Peyer's patch (tissue), 4 donors: Measurements from ENCODE around the gene HMGCS1. TPM values are rescaled to one million over a fixed set of nuclear protein-coding genes. Genes with fewer than 3 reads are reported as not detected.

Source experiments
- DNase-seq, 3 donors: peaks; one replicate each; pipeline ENCODE4 v3.0.0-alpha.2; 2017 to 2019
- H3K27ac ChIP-seq, 4 donors: fragments of 200-600 bp; sonication (generic); one replicate each; pipeline ENCODE4 v1.5.1; 2016 to 2019
- H3K27me3 ChIP-seq, 2 donors: fragments of 200-600 bp; sonication (generic); one replicate each; pipeline ENCODE4 v1.5.1; 2019
- H3K36me3 ChIP-seq, 3 donors: fragments of 200-600 bp; sonication (generic); one replicate each; pipeline ENCODE4 v1.5.1; 2016 to 2019
- H3K4me1 ChIP-seq, 4 donors: fragments of 200-600 bp; sonication (generic); one replicate each; pipeline ENCODE4 v1.5.1; 2016 to 2019
- H3K4me3 ChIP-seq, 4 donors: fragments of 200-600 bp; sonication (generic); 1 replicate in 3 of 4; 2 replicates in 1 of 4; pipeline ENCODE4 v1.5.1; 2016 to 2019; ENCODE audit warnings: mild to moderate bottlenecking in 1 of 4
- H3K9me3 ChIP-seq, 4 donors: fragments of 200-600 bp; sonication (generic); one replicate each; pipeline ENCODE4 v1.5.1; 2016 to 2019; ENCODE audit warnings: mild to moderate bottlenecking in 1 of 4
- CTCF ChIP-seq, 6 experiments: fragments of 450-650 bp in 4 of 6; fragments of 200-600 bp in 2 of 6; sonication (generic) in 1 of 6; IDR thresholded peaks; one replicate each; pipeline ENCODE4 v1.5.1; 2017 to 2019; ENCODE audit warnings: antibody characterized with exemption in 6 of 6, mild to moderate bottlenecking in 3 of 6, moderate library complexity in 1 of 6
- POLR2A ChIP-seq, 2 donors: fragments of 450-650 bp; IDR thresholded peaks; one replicate each; pipeline ENCODE4 v1.5.1; 2017; ENCODE audit warnings: antibody characterized with exemption in 2 of 2, mild to moderate bottlenecking in 2 of 2, moderate library complexity in 2 of 2
- total RNA-seq, 4 donors: library from RNA; depleted of rRNA; stranded (reverse); fragments of >200 nt; gene quantifications; one replicate each; pipeline ENCODE4 v1.1.0, GENCODE V29; 2016

Gene HMGCS1
- total RNA-seq, 4 donors from 2014 or later, result 26.4 to 107 (median 66.4) TPM

GRCh38 chr5:43316421-43316820, 3.2 kb upstream of the HMGCS1 start:
- Histone ChIP-seq H3K36me3 (no peaks in the 10 kb centered on the region), H3K9me3 (no peaks in the 10 kb centered on the region), H3K4me3 (no peak overlapping the region), H3K4me1 (peaks cover 0 to 14% (median 0%) of the 10 kb centered on the region in 4 donors), H3K27ac (no peak overlapping the region), H3K27me3 (no peaks in the 10 kb centered on the region)
- DNase-seq, result no peak
- TF ChIP-seq POLR2A (IDR thresholded peaks at IDR 0.05), result no peak
- TF ChIP-seq CTCF (IDR thresholded peaks at IDR 0.05), result no peak

- Histone ChIP-seq H3K4me3 (no peak overlapping the region), H3K27me3 (no peaks in the 10 kb centered on the region), H3K4me1 (peaks cover 0 to 14% (median 0%) of the 10 kb centered on the region in 4 donors), H3K27ac (no peak overlapping the region), H3K9me3 (no peaks in the 10 kb centered on the region), H3K36me3 (no peaks in the 10 kb centered on the region)
- DNase-seq, result no peak
- TF ChIP-seq POLR2A (IDR thresholded peaks at IDR 0.05) (no peak), CTCF (IDR thresholded peaks at IDR 0.05) (no peak)
These were observed 2.5 kb upstream of the HMGCS1 start for GRCh38 chr5:43315682-43316081.

- no peak overlapping the region for H3K27ac ChIP-seq
- peaks cover 0 to 17% (median 0%) of the 10 kb centered on the region in 4 donors for H3K4me1 ChIP-seq
- no peaks in the 10 kb centered on the region for H3K36me3 ChIP-seq
- H3K4me3 ChIP-seq, result no peak overlapping the region
- no peaks in the 10 kb centered on the region for H3K9me3 ChIP-seq
- TF ChIP-seq CTCF (IDR thresholded peaks at IDR 0.05), result no peak
- no peak for TF ChIP-seq POLR2A (IDR thresholded peaks at IDR 0.05)
- no peak for DNase-seq
- H3K27me3 ChIP-seq, result no peaks in the 10 kb centered on the region
These were observed 2.1 kb upstream of the HMGCS1 start for GRCh38 chr5:43315263-43315662.

GRCh38 chr5:43314724-43315123, 1.5 kb upstream of the HMGCS1 start:
- H3K4me3 ChIP-seq, result no peak overlapping the region
- H3K27me3 ChIP-seq, result no peaks in the 10 kb centered on the region
- H3K4me1 ChIP-seq, result peaks cover 0 to 22% (median 0%) of the 10 kb centered on the region in 4 donors
- no peak for DNase-seq
- H3K36me3 ChIP-seq, result no peaks in the 10 kb centered on the region
- no peaks in the 10 kb centered on the region for H3K9me3 ChIP-seq
- no peak for TF ChIP-seq CTCF (IDR thresholded peaks at IDR 0.05)
- TF ChIP-seq POLR2A (IDR thresholded peaks at IDR 0.05), result no peak
- H3K27ac ChIP-seq, result no peak overlapping the region

- no peaks in the 10 kb centered on the region for H3K36me3 ChIP-seq
- peaks cover 0 to 22% (median 0%) of the 10 kb centered on the region in 4 donors for H3K4me1 ChIP-seq
- TF ChIP-seq CTCF (IDR thresholded peaks at IDR 0.05) (no peak), POLR2A (IDR thresholded peaks at IDR 0.05) (no peak)
- H3K4me3 ChIP-seq, result peak overlapping the region; percentile 54 to 89 (median 84)
- no peaks in the 10 kb centered on the region for H3K27me3 ChIP-seq
- H3K9me3 ChIP-seq, result no peaks in the 10 kb centered on the region
- DNase-seq, result no peak
- H3K27ac ChIP-seq, result peak overlapping the region; percentile 62 to 96 (median 94)
These were observed 744 bp upstream of the HMGCS1 start for GRCh38 chr5:43313854-43314457.
